Progenitor cell of endocrine pancreas (in vitro differentiated cells): ENCODE results near the gene NACC2. TPM values are rescaled to one million over a fixed set of nuclear protein-coding genes. Genes with fewer than 3 reads are reported as not detected.
A peak's percentile ranks its signal among the peaks of the same experiment; 100 is the strongest.

Source experiments
- DNase-seq: peaks from one replicate; pipeline ENCODE4 v3.0.0; 2021; ENCODE audit warnings: low spot score; ENCODE audit not compliant: unreplicated experiment
- H3K27ac Mint-ChIP-seq: 2 replicates; pipeline ENCODE4 v1.8.0; 2021; ENCODE audit warnings: mild to moderate bottlenecking, moderate library complexity, mixed read lengths
- H3K27me3 Mint-ChIP-seq: 2 replicates; pipeline ENCODE4 v1.8.0; 2021; ENCODE audit warnings: mixed read lengths
- H3K36me3 Mint-ChIP-seq: 2 replicates; pipeline ENCODE4 v1.8.0; 2022; ENCODE audit warnings: mixed read lengths; ENCODE audit not compliant: insufficient read depth
- H3K4me1 Mint-ChIP-seq: 2 replicates; pipeline ENCODE4 v1.8.0; 2021; ENCODE audit warnings: low read depth, mixed read lengths
- H3K4me3 Mint-ChIP-seq: 2 replicates; pipeline ENCODE4 v1.8.0; 2021; ENCODE audit warnings: low read depth, mild to moderate bottlenecking, moderate library complexity, mixed read lengths
- H3K9me3 Mint-ChIP-seq: 2 replicates; pipeline ENCODE4 v1.8.0; 2021; ENCODE audit warnings: low read depth, mixed read lengths
- CTCF ChIP-seq: fragments of 200-600 bp; sonication (generic); IDR thresholded peaks from one replicate; pipeline ENCODE4 v1.5.0; 2021; ENCODE audit warnings: antibody characterized with exemption, mild to moderate bottlenecking; ENCODE audit not compliant: unreplicated experiment
- total RNA-seq: library from RNA; stranded (reverse); gene quantifications from 2 replicates; pipeline ENCODE4 v1.2.1, GENCODE V29; 2021

Gene NACC2
- total RNA-seq, 1 donor from 2014 or later, result 11.6 TPM

- Mint-ChIP-seq H3K9me3 (no peaks in the 10 kb centered on the region), H3K27ac (no peak overlapping the region), H3K27me3 (peaks cover 11% of the 10 kb centered on the region), H3K4me3 (no peak overlapping the region), H3K4me1 (peaks cover 7% of the 10 kb centered on the region), H3K36me3 (no peaks in the 10 kb centered on the region)
- no peak for TF ChIP-seq CTCF
- no peak for DNase-seq
Measured at GRCh38 chr9:136137321-136138265, 42.5 kb upstream of the NACC2 start.

- Mint-ChIP-seq H3K27me3 (peaks cover 11% of the 10 kb centered on the region), H3K9me3 (no peaks in the 10 kb centered on the region), H3K27ac (no peak overlapping the region), H3K36me3 (no peaks in the 10 kb centered on the region), H3K4me1 (peaks cover 11% of the 10 kb centered on the region), H3K4me3 (no peak overlapping the region)
- TF ChIP-seq CTCF, result no peak
- no peak for DNase-seq
Measured at GRCh38 chr9:136136127-136136925, 41.2 kb upstream of the NACC2 start.

- no peak overlapping the region for H3K27ac Mint-ChIP-seq
- DNase-seq, result no peak
- H3K9me3 Mint-ChIP-seq, result no peaks in the 10 kb centered on the region
- H3K27me3 Mint-ChIP-seq, result peaks cover 11% of the 10 kb centered on the region
- H3K36me3 Mint-ChIP-seq, result no peaks in the 10 kb centered on the region
- no peak for TF ChIP-seq CTCF
- H3K4me1 Mint-ChIP-seq, result peaks cover 15% of the 10 kb centered on the region
- H3K4me3 Mint-ChIP-seq, result no peak overlapping the region
Measured at GRCh38 chr9:136135326-136136126, 40.4 kb upstream of the NACC2 start.

- no peak for DNase-seq
- no peak overlapping the region for H3K27ac Mint-ChIP-seq
- H3K27me3 Mint-ChIP-seq, result peaks cover 11% of the 10 kb centered on the region
- no peak for TF ChIP-seq CTCF
- no peaks in the 10 kb centered on the region for H3K36me3 Mint-ChIP-seq
- peaks cover 21% of the 10 kb centered on the region for H3K4me1 Mint-ChIP-seq
- H3K9me3 Mint-ChIP-seq, result no peaks in the 10 kb centered on the region
- H3K4me3 Mint-ChIP-seq, result peak overlapping the region; percentile 58
Measured at GRCh38 chr9:136133959-136134484, 38.9 kb upstream of the NACC2 start.
